ENCODE data around the gene CENPT. TPM values are rescaled to one million over a fixed set of nuclear protein-coding genes. Genes with fewer than 3 reads are reported as not detected.

The CENPT gene
- polyA plus RNA-seq, 2 donors = 35.5 to 65.0 TPM

- H3K4me1 ChIP-seq (ENCODE audit: control insufficient read depth in 2 of 2, insufficient read depth in 2 of 2, low read length in 1 of 2) = peaks cover 2% of the 10 kb centered on the region in 2 donors
- 92 to 96% methylated on average over 12 of the region's 12 CpGs for WGBS, 2 donors
- no peak overlapping the region for H3K27ac ChIP-seq (ENCODE audit: low read depth in 2 of 2, low read length in 1 of 2)
- peaks cover 22 to 39% of the 10 kb centered on the region in 2 donors for H3K36me3 ChIP-seq (ENCODE audit: control insufficient read depth in 2 of 2, insufficient read depth in 2 of 2, low read length in 1 of 2)
- no peak overlapping the region for H3K4me3 ChIP-seq (ENCODE audit: low read depth in 1 of 2, low read length in 2 of 2)
- no peaks in the 10 kb centered on the region for H3K9me3 ChIP-seq (ENCODE audit: control insufficient read depth in 2 of 2, insufficient read depth in 1 of 2, low read depth in 1 of 2, low read length in 1 of 2)
- H3K27me3 ChIP-seq (ENCODE audit: control insufficient read depth in 1 of 2, insufficient read depth in 2 of 2, low read length in 2 of 2) = no peaks in the 10 kb centered on the region
Observed at GRCh38 chr16:67885545-67885944, 38.1 kb upstream of the CENPT start.

DNA sequence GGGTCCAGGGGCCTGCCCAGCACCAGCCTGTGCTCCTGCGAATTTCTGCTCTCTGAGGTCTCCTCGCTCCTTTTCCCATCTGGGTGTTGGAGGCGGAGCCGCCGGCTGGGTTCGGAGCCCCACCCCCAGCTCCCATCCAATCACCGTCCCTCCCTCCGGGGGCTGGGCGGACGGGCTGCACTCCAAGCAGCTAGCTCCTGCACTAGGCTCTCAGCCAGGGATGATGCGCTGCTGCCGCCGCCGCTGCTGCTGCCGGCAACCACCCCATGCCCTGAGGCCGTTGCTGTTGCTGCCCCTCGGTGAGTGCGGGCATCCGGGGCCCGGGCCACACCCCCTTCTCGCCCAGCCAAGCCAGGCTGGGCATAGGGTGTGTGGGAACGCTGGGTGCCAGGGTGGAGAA lies 37.2 kb upstream of the CENPT start, which contains the start of gene NRN1L:
TSS of gene NRN1L (plus strand) at position 202 of the 400 bp plus-strand sequence. CDS start at position 221, 19 bp downstream.
- WGBS, 2 donors = 22 to 54% methylated on average over 22 of the region's 22 CpGs
- H3K36me3 ChIP-seq (ENCODE audit: control insufficient read depth in 2 of 2, insufficient read depth in 2 of 2, low read length in 1 of 2) = peaks cover 30 to 48% of the 10 kb centered on the region in 2 donors
- H3K27ac ChIP-seq (ENCODE audit: low read depth in 2 of 2, low read length in 1 of 2) = peak within 1 kb of the TSS; percentile 11 to 55
- no peak within 1 kb of the TSS for H3K4me3 ChIP-seq (ENCODE audit: low read depth in 1 of 2, low read length in 2 of 2)
- peaks cover 2% of the 10 kb centered on the region in 2 donors for H3K4me1 ChIP-seq (ENCODE audit: control insufficient read depth in 2 of 2, insufficient read depth in 2 of 2, low read length in 1 of 2)
- H3K27me3 ChIP-seq (ENCODE audit: control insufficient read depth in 1 of 2, insufficient read depth in 2 of 2, low read length in 2 of 2) = no peaks in the 10 kb centered on the region
- no peaks in the 10 kb centered on the region for H3K9me3 ChIP-seq (ENCODE audit: control insufficient read depth in 2 of 2, insufficient read depth in 1 of 2, low read depth in 1 of 2, low read length in 1 of 2)

GRCh38 chr16:67883872-67884261 lies 36.4 kb upstream of the CENPT start:
- Histone ChIP-seq H3K4me3 (ENCODE audit: low read depth in 1 of 2, low read length in 2 of 2) (no peak overlapping the region), H3K36me3 (ENCODE audit: control insufficient read depth in 2 of 2, insufficient read depth in 2 of 2, low read length in 1 of 2) (peaks cover 37 to 55% of the 10 kb centered on the region in 2 donors), H3K4me1 (ENCODE audit: control insufficient read depth in 2 of 2, insufficient read depth in 2 of 2, low read length in 1 of 2) (peaks cover 2% of the 10 kb centered on the region in 2 donors), H3K27ac (ENCODE audit: low read depth in 2 of 2, low read length in 1 of 2) (peak overlapping the region in 1 of 2 donors; percentile 43), H3K9me3 (ENCODE audit: control insufficient read depth in 2 of 2, insufficient read depth in 1 of 2, low read depth in 1 of 2, low read length in 1 of 2) (no peaks in the 10 kb centered on the region), H3K27me3 (ENCODE audit: control insufficient read depth in 1 of 2, insufficient read depth in 2 of 2, low read length in 2 of 2) (no peaks in the 10 kb centered on the region)
- WGBS, 2 donors = 58 to 63% methylated on average over 11 of the region's 11 CpGs

DNA sequence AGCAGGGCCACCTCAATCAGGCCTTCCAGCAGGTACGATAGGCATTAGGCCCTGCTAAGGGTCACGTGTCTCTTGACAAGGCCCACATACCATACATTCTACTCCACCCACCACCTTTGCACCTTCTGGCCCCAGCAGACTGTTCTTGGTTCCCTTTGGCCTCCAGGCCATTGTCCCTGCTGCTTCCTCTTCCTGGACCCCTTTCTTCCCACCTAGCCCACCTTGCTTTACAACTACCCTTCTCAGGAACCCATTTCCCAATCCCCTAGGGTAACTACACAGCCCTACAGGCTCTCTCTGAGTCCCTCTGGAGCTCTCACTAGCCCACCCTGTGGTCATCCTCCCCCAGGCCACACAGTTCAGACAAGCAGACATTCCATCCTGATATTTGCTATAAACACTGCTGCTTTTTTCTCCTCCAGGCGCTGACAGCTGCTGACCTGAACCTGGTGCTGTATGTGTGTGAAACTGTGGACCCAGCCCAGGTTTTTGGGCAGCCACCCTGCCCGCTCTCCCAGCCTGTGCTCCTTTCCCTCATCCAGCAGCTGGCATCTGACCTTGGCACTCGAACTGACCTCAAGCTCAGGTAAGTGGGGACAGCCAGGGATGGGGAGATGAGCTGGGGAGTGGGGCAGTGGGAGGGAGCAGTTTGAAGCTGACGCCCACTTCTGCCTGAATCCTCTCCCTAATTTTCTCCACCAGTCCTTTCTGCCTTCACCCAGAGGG lies 35.8 kb upstream of the CENPT start:
- 62 to 68% methylated on average over 6 of the region's 6 CpGs for WGBS, 2 donors
- Histone ChIP-seq H3K36me3 (ENCODE audit: control insufficient read depth in 2 of 2, insufficient read depth in 2 of 2, low read length in 1 of 2) (peaks cover 38 to 60% of the 10 kb centered on the region in 2 donors), H3K27ac (ENCODE audit: low read depth in 2 of 2, low read length in 1 of 2) (peak overlapping the region in 1 of 2 donors; percentile 43), H3K9me3 (ENCODE audit: control insufficient read depth in 2 of 2, insufficient read depth in 1 of 2, low read depth in 1 of 2, low read length in 1 of 2) (no peaks in the 10 kb centered on the region), H3K4me3 (ENCODE audit: low read depth in 1 of 2, low read length in 2 of 2) (no peak overlapping the region), H3K4me1 (ENCODE audit: control insufficient read depth in 2 of 2, insufficient read depth in 2 of 2, low read length in 1 of 2) (peaks cover 2% of the 10 kb centered on the region in 2 donors), H3K27me3 (ENCODE audit: control insufficient read depth in 1 of 2, insufficient read depth in 2 of 2, low read length in 2 of 2) (no peaks in the 10 kb centered on the region)

GRCh38 chr16:67882374-67883145 lies 35.1 kb upstream of the CENPT start:
- peaks cover 38 to 67% of the 10 kb centered on the region in 2 donors for H3K36me3 ChIP-seq (ENCODE audit: control insufficient read depth in 2 of 2, insufficient read depth in 2 of 2, low read length in 1 of 2)
- H3K9me3 ChIP-seq (ENCODE audit: control insufficient read depth in 2 of 2, insufficient read depth in 1 of 2, low read depth in 1 of 2, low read length in 1 of 2) = no peaks in the 10 kb centered on the region
- H3K4me1 ChIP-seq (ENCODE audit: control insufficient read depth in 2 of 2, insufficient read depth in 2 of 2, low read length in 1 of 2) = peaks cover 2% of the 10 kb centered on the region in 2 donors
- no peaks in the 10 kb centered on the region for H3K27me3 ChIP-seq (ENCODE audit: control insufficient read depth in 1 of 2, insufficient read depth in 2 of 2, low read length in 2 of 2)
- no peak overlapping the region for H3K27ac ChIP-seq (ENCODE audit: low read depth in 2 of 2, low read length in 1 of 2)
- H3K4me3 ChIP-seq (ENCODE audit: low read depth in 1 of 2, low read length in 2 of 2) = no peak overlapping the region
- WGBS, 2 donors = 73 to 75% methylated on average over 17 to 18 of the region's 18 CpGs

- Histone ChIP-seq H3K27ac (ENCODE audit: low read depth in 2 of 2, low read length in 1 of 2) (no peak overlapping the region), H3K4me1 (ENCODE audit: control insufficient read depth in 2 of 2, insufficient read depth in 2 of 2, low read length in 1 of 2) (peaks cover 2% of the 10 kb centered on the region in 2 donors), H3K9me3 (ENCODE audit: control insufficient read depth in 2 of 2, insufficient read depth in 1 of 2, low read depth in 1 of 2, low read length in 1 of 2) (no peaks in the 10 kb centered on the region), H3K4me3 (ENCODE audit: low read depth in 1 of 2, low read length in 2 of 2) (no peak overlapping the region), H3K36me3 (ENCODE audit: control insufficient read depth in 2 of 2, insufficient read depth in 2 of 2, low read length in 1 of 2) (peaks cover 38 to 75% of the 10 kb centered on the region in 2 donors), H3K27me3 (ENCODE audit: control insufficient read depth in 1 of 2, insufficient read depth in 2 of 2, low read length in 2 of 2) (no peaks in the 10 kb centered on the region)
- WGBS, 2 donors = 91 to 92% methylated on average over 21 of the region's 21 CpGs
Observed at GRCh38 chr16:67881621-67882161, 34.2 kb upstream of the CENPT start.

DNA sequence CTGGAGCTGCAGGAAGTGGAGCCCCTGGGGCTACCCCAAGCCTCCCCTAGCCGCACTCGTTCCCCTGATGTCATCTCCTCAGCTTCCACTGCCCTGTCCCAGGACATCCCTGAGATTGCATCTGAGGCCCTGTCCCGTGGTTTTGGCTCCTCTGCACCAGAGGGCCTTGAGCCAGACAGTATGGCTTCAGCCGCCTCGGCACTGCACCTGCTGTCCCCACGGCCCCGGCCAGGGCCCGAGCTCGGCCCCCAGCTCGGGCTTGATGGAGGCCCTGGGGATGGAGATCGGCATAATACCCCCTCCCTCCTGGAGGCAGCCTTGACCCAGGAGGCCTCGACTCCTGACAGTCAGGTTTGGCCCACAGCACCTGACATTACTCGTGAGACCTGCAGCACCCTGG lies 33.1 kb upstream of the CENPT start:
- 90 to 94% methylated on average over 13 of the region's 13 CpGs for WGBS, 2 donors
- Histone ChIP-seq H3K4me1 (ENCODE audit: control insufficient read depth in 2 of 2, insufficient read depth in 2 of 2, low read length in 1 of 2) (peaks cover 2% of the 10 kb centered on the region in 2 donors), H3K27ac (ENCODE audit: low read depth in 2 of 2, low read length in 1 of 2) (no peak overlapping the region), H3K27me3 (ENCODE audit: control insufficient read depth in 1 of 2, insufficient read depth in 2 of 2, low read length in 2 of 2) (no peaks in the 10 kb centered on the region), H3K9me3 (ENCODE audit: control insufficient read depth in 2 of 2, insufficient read depth in 1 of 2, low read depth in 1 of 2, low read length in 1 of 2) (no peaks in the 10 kb centered on the region), H3K36me3 (ENCODE audit: control insufficient read depth in 2 of 2, insufficient read depth in 2 of 2, low read length in 1 of 2) (peaks cover 38 to 80% of the 10 kb centered on the region in 2 donors), H3K4me3 (ENCODE audit: low read depth in 1 of 2, low read length in 2 of 2) (no peak overlapping the region)

DNA sequence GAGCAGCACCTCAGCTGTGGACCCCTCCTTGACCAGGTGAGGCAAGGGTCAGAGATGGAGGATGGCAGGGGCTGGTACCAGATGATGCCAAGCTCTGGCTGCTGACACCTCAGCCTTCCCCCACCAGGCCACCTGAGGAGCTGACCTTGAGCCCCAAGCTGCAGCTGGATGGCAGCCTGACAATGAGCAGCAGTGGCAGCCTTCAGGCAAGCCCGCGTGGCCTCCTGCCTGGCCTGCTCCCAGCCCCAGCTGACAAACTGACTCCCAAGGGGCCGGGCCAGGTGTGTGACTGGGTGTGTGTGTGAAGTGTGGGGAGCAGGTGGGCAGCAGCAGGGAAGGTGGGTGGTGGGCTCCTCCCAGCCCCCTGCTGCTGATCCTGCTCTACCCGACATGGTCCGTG lies 32.4 kb upstream of the CENPT start:
- H3K36me3 ChIP-seq (ENCODE audit: control insufficient read depth in 2 of 2, insufficient read depth in 2 of 2, low read length in 1 of 2) = peaks cover 41 to 81% of the 10 kb centered on the region in 2 donors
- H3K4me3 ChIP-seq (ENCODE audit: low read depth in 1 of 2, low read length in 2 of 2) = no peak overlapping the region
- WGBS, 2 donors = 72 to 80% methylated on average over 3 to 5 of the region's 5 CpGs
- no peaks in the 10 kb centered on the region for H3K27me3 ChIP-seq (ENCODE audit: control insufficient read depth in 1 of 2, insufficient read depth in 2 of 2, low read length in 2 of 2)
- H3K27ac ChIP-seq (ENCODE audit: low read depth in 2 of 2, low read length in 1 of 2) = no peak overlapping the region
- H3K4me1 ChIP-seq (ENCODE audit: control insufficient read depth in 2 of 2, insufficient read depth in 2 of 2, low read length in 1 of 2) = peaks cover 2% of the 10 kb centered on the region in 2 donors
- no peaks in the 10 kb centered on the region for H3K9me3 ChIP-seq (ENCODE audit: control insufficient read depth in 2 of 2, insufficient read depth in 1 of 2, low read depth in 1 of 2, low read length in 1 of 2)

- Histone ChIP-seq H3K4me1 (ENCODE audit: control insufficient read depth in 2 of 2, insufficient read depth in 2 of 2, low read length in 1 of 2) (peaks cover 0 to 2% of the 10 kb centered on the region in 2 donors), H3K27ac (ENCODE audit: low read depth in 2 of 2, low read length in 1 of 2) (no peak overlapping the region), H3K27me3 (ENCODE audit: control insufficient read depth in 1 of 2, insufficient read depth in 2 of 2, low read length in 2 of 2) (no peaks in the 10 kb centered on the region), H3K36me3 (ENCODE audit: control insufficient read depth in 2 of 2, insufficient read depth in 2 of 2, low read length in 1 of 2) (peaks cover 41 to 81% of the 10 kb centered on the region in 2 donors), H3K9me3 (ENCODE audit: control insufficient read depth in 2 of 2, insufficient read depth in 1 of 2, low read depth in 1 of 2, low read length in 1 of 2) (no peaks in the 10 kb centered on the region), H3K4me3 (ENCODE audit: low read depth in 1 of 2, low read length in 2 of 2) (no peak overlapping the region)
- WGBS, 2 donors = 94% methylated on average over 12 of the region's 12 CpGs
Observed at GRCh38 chr16:67879462-67879861, 32.0 kb upstream of the CENPT start.
